Activated gamma-delta T cell (primary cell): Measurements from ENCODE around the gene FAM3A.

Experiments
- DNase-seq: peaks from one replicate; lab custom pipeline; 2025; lab: John Stamatoyannopoulos, UW

Gene FAM3A

DNA sequence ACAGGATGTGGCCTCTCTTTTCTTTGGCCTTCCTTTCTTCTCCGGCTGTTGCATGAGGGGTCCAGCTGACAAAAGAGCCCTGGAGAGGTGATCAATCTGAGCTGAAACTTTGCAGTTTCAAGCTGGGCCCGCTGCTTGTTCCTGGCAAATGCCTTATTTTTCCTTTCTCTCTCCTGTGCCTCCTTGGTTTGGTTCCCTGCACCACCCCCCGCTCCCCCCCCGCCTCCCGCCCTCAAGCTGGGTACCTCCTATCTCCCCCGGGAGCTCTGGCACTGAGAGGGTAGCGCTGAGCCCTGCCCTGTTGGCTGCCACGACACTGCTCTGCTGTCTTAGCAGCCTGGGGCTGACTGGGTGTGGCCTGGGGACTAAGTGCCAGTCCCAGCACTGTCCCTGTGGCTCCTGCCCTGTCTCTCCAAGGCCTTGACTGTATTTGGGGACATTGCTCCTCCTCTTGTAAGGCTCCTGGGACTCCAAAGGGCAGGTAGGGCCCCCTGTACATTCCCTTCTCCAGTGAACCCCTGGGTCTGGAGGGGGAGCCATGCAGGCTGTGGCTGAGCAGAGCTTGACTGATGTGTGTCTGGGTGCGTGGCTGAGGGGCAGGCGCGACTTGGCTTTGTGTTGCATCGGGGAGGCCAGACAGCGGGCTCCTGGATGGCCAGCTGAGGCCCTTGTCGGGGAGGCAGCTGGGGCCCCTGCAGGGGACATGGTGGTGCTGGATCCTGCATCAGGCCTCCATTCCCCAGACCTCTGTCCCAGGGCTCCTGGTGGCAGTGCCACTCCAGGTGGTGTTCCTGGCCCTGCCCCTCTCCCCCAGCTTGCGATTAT is 56.9 kb downstream of the FAM3A start:
- no peak for DNase-seq

DNA sequence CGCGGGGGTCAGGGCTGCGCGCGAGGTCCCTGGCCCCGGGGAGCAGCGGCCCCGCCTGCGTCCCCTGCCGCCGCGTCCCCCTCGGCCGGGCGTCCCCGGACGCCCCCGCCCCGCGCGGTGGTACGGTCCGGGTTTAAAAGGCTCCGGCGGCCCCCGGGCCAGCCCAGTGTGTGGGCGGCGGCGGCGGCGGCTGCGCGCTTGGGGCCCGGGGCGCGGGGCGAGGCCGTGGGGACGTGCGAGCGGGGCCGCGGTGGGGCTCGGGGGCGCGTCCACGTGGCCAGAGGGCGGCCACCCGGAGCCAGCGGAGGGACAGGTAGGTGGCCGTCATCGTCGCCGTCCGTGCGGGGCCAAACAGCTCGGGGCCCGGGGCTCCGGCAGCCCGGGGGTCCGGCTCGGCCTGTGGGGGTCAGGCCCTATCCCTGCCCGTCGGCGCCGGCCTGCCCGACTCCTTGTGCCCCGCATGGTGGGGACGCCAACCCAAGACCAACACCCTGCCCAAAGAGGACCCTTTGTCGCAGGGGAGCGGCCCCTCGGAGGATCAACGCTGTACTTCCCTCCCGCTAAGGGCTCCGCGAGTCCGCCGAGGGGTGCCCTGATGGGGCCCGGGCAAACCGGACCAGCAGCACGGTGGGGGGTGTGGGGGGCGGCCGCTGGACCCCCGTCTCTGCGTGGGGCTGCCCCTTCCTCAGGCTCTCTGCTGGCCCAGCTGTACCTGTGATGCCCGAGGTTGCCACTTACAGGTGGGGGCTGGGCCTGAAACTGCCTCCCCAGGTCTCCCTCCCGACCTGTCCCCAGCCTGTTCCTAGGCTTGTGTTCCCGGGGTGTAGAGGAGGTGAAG is 57.7 kb downstream of the FAM3A start, which contains the start of gene PLXNA3:
Gene PLXNA3 (plus strand): TSS at position 166 of the 838 bp plus-strand sequence. CDS start 1,903 bp downstream, outside the sequence.
- peak; percentile 59 for DNase-seq

DNA sequence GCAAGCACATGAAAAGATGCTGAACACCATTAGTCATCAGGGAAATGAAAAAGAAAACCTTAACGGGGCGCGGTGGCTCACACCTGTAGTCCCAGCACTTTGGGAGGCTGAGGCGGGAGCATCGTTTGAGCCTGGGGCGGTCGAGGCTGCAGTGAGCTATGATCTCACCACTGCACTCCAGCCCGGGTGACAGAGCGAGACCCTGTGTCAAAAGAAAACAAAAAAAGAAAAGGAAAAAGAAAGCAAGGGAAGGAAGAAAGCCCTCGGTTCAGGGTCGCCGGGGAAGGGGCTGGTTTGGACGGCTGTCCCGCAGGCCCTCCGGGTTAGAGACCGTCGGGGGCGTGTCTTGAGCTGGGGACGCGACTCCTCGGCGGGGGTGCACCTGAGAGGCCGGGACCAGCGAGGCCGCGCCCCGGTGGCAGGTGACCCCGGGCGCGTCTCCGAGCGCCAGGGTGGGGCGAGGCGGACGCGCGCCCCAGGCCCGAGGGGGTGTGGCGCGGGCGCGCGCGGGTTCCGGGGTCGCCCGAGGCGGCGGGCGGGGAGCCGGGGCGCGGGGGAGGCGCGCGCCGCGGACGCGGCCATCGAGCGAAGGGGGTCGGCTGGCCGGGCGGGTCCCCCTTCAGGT is 58.4 kb downstream of the FAM3A start:
- DNase-seq = peak; percentile 56
